H9 (cell line): ENCODE measurements around the gene NXT1. TPM values are rescaled to one million over a fixed set of nuclear protein-coding genes. Genes with fewer than 3 reads are reported as not detected.

Experiments
- DNase-seq: peaks from one replicate; pipeline ENCODE4 v3.0.0-alpha.2; 2017
- H2AFZ ChIP-seq: one replicate; pipeline ENCODE4 v1.6.1; 2013; ENCODE audit warnings: mild to moderate bottlenecking, low read length, control low read depth, moderate library complexity
- H2AK5ac ChIP-seq: 2 replicates; pipeline ENCODE4 v1.6.1; 2013; ENCODE audit warnings: low read length, control low read depth, mixed read lengths; ENCODE audit not compliant: insufficient read length
- H2BK120ac ChIP-seq: one replicate; pipeline ENCODE4 v1.6.1; 2013; ENCODE audit warnings: low read depth, mild to moderate bottlenecking, low read length, control low read depth, inconsistent platforms; ENCODE audit not compliant: poor library complexity, severe bottlenecking
- H2BK12ac ChIP-seq: 2 replicates; pipeline ENCODE4 v1.6.1; 2013; ENCODE audit warnings: low read length, control low read depth, mixed read lengths, low read depth; ENCODE audit not compliant: insufficient read length
- H2BK15ac ChIP-seq: 2 replicates; pipeline ENCODE4 v1.6.1; 2013; ENCODE audit warnings: low read depth, low read length, control low read depth
- H2BK20ac ChIP-seq: one replicate; pipeline ENCODE4 v1.6.1; 2013; ENCODE audit warnings: low read depth, mild to moderate bottlenecking, low read length, control low read depth, inconsistent platforms; ENCODE audit not compliant: poor library complexity, severe bottlenecking
- H2BK5ac ChIP-seq: 2 replicates; pipeline ENCODE4 v1.6.1; 2013; ENCODE audit warnings: low read length, control low read depth, mixed read lengths; ENCODE audit not compliant: insufficient read length
- H3K14ac ChIP-seq: 2 replicates; pipeline ENCODE4 v1.6.1; 2013; ENCODE audit warnings: low read length, control low read depth; ENCODE audit not compliant: insufficient read depth
- H3K18ac ChIP-seq: 2 replicates; pipeline ENCODE4 v1.6.1; 2013; ENCODE audit warnings: low read depth, mild to moderate bottlenecking, mixed read lengths, low read length, control low read depth; ENCODE audit not compliant: insufficient read length
- H3K23ac ChIP-seq: 2 replicates; pipeline ENCODE4 v1.6.1; 2013; ENCODE audit warnings: low read length, control low read depth, mixed read lengths, low read depth; ENCODE audit not compliant: insufficient read length
- H3K23me2 ChIP-seq: 2 replicates; pipeline ENCODE4 v1.6.1; 2013; ENCODE audit warnings: low read depth, mild to moderate bottlenecking, mixed read lengths, low read length, control low read depth; ENCODE audit not compliant: insufficient read length, poor library complexity, severe bottlenecking
- H3K27ac ChIP-seq: 2 replicates; pipeline ENCODE4 v1.5.1; 2013; ENCODE audit warnings: low read length, control low read depth, mixed read lengths, low read depth; ENCODE audit not compliant: insufficient read length
- H3K27me3 ChIP-seq: 2 replicates; pipeline ENCODE4 v1.6.1; 2013; ENCODE audit warnings: low read length, control low read depth, inconsistent platforms; ENCODE audit not compliant: insufficient read depth
- H3K4ac ChIP-seq: 2 replicates; pipeline ENCODE4 v1.6.1; 2013; ENCODE audit warnings: low read depth, mild to moderate bottlenecking, control low read depth, inconsistent platforms, low read length, moderate library complexity
- H3K4me1 ChIP-seq: 2 replicates; pipeline ENCODE4 v1.6.1; 2013; ENCODE audit warnings: low read length, control low read depth, inconsistent platforms; ENCODE audit not compliant: insufficient read depth
- H3K4me2 ChIP-seq: 2 replicates; pipeline ENCODE4 v1.6.1; 2013; ENCODE audit warnings: low read length, control low read depth, mixed read lengths; ENCODE audit not compliant: insufficient read length, insufficient read depth
- H3K56ac ChIP-seq: 2 replicates; pipeline ENCODE4 v1.6.1; 2013; ENCODE audit warnings: low read depth, mild to moderate bottlenecking, mixed read lengths, low read length, control low read depth; ENCODE audit not compliant: insufficient read length
- H3K79me1 ChIP-seq: 2 replicates; pipeline ENCODE4 v1.6.1; 2013; ENCODE audit warnings: low read depth, mild to moderate bottlenecking, moderate library complexity, low read length, control low read depth, inconsistent platforms; ENCODE audit not compliant: insufficient read depth, poor library complexity, severe bottlenecking
- H3K79me2 ChIP-seq: 2 replicates; pipeline ENCODE4 v1.6.1; 2013; ENCODE audit warnings: low read length, control low read depth, inconsistent platforms; ENCODE audit not compliant: insufficient read depth
- H3K9ac ChIP-seq: 2 replicates; pipeline ENCODE4 v1.6.1; 2013; ENCODE audit warnings: low read length, control low read depth, mixed read lengths; ENCODE audit not compliant: insufficient read length; ENCODE audit errors: extremely low read depth
- H3K9me3 ChIP-seq: one replicate; pipeline ENCODE4 v1.6.1; 2013; ENCODE audit warnings: low read depth, low read length, inconsistent platforms; ENCODE audit not compliant: control insufficient read depth
- H3T11ph ChIP-seq: one replicate; pipeline ENCODE4 v1.6.1; 2013; ENCODE audit warnings: mild to moderate bottlenecking, low read length, control low read depth, inconsistent platforms
- H4K20me1 ChIP-seq: one replicate; pipeline ENCODE4 v1.6.1; 2013; ENCODE audit not compliant: control insufficient read depth, insufficient read length, insufficient read depth
- H4K5ac ChIP-seq: 2 replicates; pipeline ENCODE4 v1.6.1; 2013; ENCODE audit warnings: low read depth, mild to moderate bottlenecking, mixed read lengths, low read length, control low read depth; ENCODE audit not compliant: insufficient read length
- H4K8ac ChIP-seq: replicated peaks from 2 replicates; pipeline ENCODE4 v1.6.1; 2013; ENCODE audit warnings: low read length, control low read depth, mixed read lengths, low read depth; ENCODE audit not compliant: insufficient read length
- H4K91ac ChIP-seq: 2 replicates; pipeline ENCODE4 v1.6.1; 2013; ENCODE audit warnings: low read depth, mild to moderate bottlenecking, moderate library complexity, mixed read lengths, low read length, control low read depth; ENCODE audit not compliant: insufficient read length
- H3K27ac Mint-ChIP-seq, 3 experiments: 2 replicates in 2 of 3; 3 replicates in 1 of 3; pipeline ENCODE4 v1.8.0; 2020 to 2021; ENCODE audit warnings: mixed read lengths in 3 of 3, mild to moderate bottlenecking in 1 of 3, moderate library complexity in 1 of 3
- H3K27me3 Mint-ChIP-seq: 2 replicates; pipeline ENCODE4 v1.8.0; 2021; ENCODE audit warnings: low read depth, mild to moderate bottlenecking, moderate library complexity, mixed read lengths
- H3K36me3 Mint-ChIP-seq, 3 experiments: 2 replicates in 2 of 3; 3 replicates in 1 of 3; pipeline ENCODE4 v1.8.0; 2020 to 2021; ENCODE audit warnings: low read depth in 3 of 3, mixed read lengths in 3 of 3; ENCODE audit not compliant: insufficient read depth in 1 of 3
- H3K4me1 Mint-ChIP-seq, 2 experiments: 2 replicates each; pipeline ENCODE4 v1.8.0; 2020; ENCODE audit warnings: mixed read lengths in 2 of 2
- H3K4me3 Mint-ChIP-seq, 2 experiments: 2 replicates in 1 of 2; 3 replicates in 1 of 2; pipeline ENCODE4 v1.8.0; 2020 to 2021; ENCODE audit warnings: mild to moderate bottlenecking in 2 of 2, mixed read lengths in 2 of 2, moderate library complexity in 1 of 2
- H3K9me3 Mint-ChIP-seq, 2 experiments: 2 replicates in 1 of 2; 3 replicates in 1 of 2; pipeline ENCODE4 v1.8.0; 2020; ENCODE audit warnings: mild to moderate bottlenecking in 2 of 2, mixed read lengths in 2 of 2, moderate library complexity in 1 of 2
- WGBS: extraction: QIAGEN DNeasy Blood & Tissue Kit; methylation state at CpG from one replicate; pipeline ENCODE4 v1.1.7; 2013; ENCODE audit warnings: missing lambda C conversion rate, low lambda C conversion rate, mixed read lengths; ENCODE audit not compliant: insufficient read length; ENCODE audit errors: extremely low coverage; 5-methylcytosine and 5-hydroxymethylcytosine counted together
- total RNA-seq: library from RNA; stranded (reverse); gene quantifications from 2 replicates; pipeline ENCODE4 v1.2.1, GENCODE V29; 2021
- TF ChIP-seq, protein P1 (sequence below): fragments of 200-600 bp; sonication (generic); conservative IDR thresholded peaks from 3 replicates; pipeline ENCODE4 v1.8.0; 2021; ENCODE audit warnings: antibody characterized with exemption, mild to moderate bottlenecking

NXT1 gene
- total RNA-seq, 1 experiment from 2014 or later = 25.5 TPM

DNA sequence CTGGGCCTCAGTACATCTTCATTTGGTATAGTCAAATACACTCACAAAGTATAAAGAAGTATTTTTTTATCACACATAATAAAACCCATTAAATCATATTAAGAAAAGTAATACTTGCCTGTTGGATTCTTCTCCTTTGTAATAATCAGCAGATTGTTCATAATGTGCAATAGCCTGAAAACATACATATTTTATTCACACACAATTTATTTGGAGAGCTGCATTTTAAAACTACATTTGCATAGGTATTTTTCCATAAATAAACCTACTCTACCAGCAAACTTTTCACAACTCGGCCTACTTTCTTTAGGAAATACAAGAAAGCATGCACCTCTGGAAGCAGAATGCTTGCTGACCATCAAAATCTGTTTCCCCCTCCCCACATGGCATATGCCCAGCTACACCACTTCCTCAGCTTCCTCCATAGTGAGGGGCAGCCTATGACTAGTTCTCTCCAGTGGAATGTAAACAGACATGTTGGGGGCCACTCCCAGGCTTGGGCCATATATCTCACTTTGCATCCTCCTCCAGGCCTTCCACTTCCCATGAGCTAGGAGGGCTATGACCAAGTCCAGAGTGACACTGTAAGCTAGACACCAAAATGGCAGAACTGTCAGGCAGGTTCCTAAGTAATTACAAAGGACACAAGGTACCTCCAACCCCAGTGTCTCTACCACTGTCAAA lies 39.6 kb downstream of the NXT1 start:
- H3K4me2 ChIP-seq = no peak overlapping the region
- no peak overlapping the region for H2BK5ac ChIP-seq
- H3K4me1 Mint-ChIP-seq = peaks cover 39 to 52% of the 10 kb centered on the region in 2 experiments
- peaks cover 4% of the 10 kb centered on the region for H3K79me1 ChIP-seq
- no peak overlapping the region for H3K4me3 Mint-ChIP-seq
- no peak for DNase-seq
- TF ChIP-seq, protein P1, sequence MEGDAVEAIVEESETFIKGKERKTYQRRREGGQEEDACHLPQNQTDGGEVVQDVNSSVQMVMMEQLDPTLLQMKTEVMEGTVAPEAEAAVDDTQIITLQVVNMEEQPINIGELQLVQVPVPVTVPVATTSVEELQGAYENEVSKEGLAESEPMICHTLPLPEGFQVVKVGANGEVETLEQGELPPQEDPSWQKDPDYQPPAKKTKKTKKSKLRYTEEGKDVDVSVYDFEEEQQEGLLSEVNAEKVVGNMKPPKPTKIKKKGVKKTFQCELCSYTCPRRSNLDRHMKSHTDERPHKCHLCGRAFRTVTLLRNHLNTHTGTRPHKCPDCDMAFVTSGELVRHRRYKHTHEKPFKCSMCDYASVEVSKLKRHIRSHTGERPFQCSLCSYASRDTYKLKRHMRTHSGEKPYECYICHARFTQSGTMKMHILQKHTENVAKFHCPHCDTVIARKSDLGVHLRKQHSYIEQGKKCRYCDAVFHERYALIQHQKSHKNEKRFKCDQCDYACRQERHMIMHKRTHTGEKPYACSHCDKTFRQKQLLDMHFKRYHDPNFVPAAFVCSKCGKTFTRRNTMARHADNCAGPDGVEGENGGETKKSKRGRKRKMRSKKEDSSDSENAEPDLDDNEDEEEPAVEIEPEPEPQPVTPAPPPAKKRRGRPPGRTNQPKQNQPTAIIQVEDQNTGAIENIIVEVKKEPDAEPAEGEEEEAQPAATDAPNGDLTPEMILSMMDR = no peak
- H3K9me3 Mint-ChIP-seq = no peaks in the 10 kb centered on the region
- no peaks in the 10 kb centered on the region for H3K9me3 ChIP-seq
- H4K91ac ChIP-seq = no peak overlapping the region
- peaks cover 35 to 67% (median 53%) of the 10 kb centered on the region in 3 experiments for H3K36me3 Mint-ChIP-seq
- H4K20me1 ChIP-seq = no peaks in the 10 kb centered on the region
- peak overlapping the region in 2 of 3 experiments; percentile 34 to 64; a peak in 2 of 7 replicates for H3K27ac Mint-ChIP-seq
- H3K23ac ChIP-seq = no peak overlapping the region
- H2AK5ac ChIP-seq = no peak overlapping the region
- no peaks in the 10 kb centered on the region for H3K27me3 ChIP-seq
- H3K18ac ChIP-seq = no peak overlapping the region
- no peak overlapping the region for H3K14ac ChIP-seq
- no peaks in the 10 kb centered on the region for H3K27me3 Mint-ChIP-seq
- H3K79me2 ChIP-seq = no peaks in the 10 kb centered on the region
- no peak overlapping the region for H2BK120ac ChIP-seq
- no peak overlapping the region for H3K9ac ChIP-seq
- H2BK12ac ChIP-seq = no peak overlapping the region
- H3K4ac ChIP-seq = no peak overlapping the region
- H2AFZ ChIP-seq = no peak overlapping the region
- no peak overlapping the region for H4K5ac ChIP-seq
- H4K8ac ChIP-seq = no peak overlapping the region
- no peaks in the 10 kb centered on the region for H3K23me2 ChIP-seq
- H2BK20ac ChIP-seq = no peak overlapping the region
- peaks cover 6% of the 10 kb centered on the region; the same call in 1 of the 2 replicates for H3K4me1 ChIP-seq
- no CpG with 5 or more reads among the region's 1 CpG for WGBS
- H3T11ph ChIP-seq = no peak overlapping the region
- no peak overlapping the region for H3K27ac ChIP-seq
- no peak overlapping the region for H2BK15ac ChIP-seq
- no peak overlapping the region for H3K56ac ChIP-seq
